HEK293T (cell line): Measurements from ENCODE around the gene SPIB.

Experiments used
- CTCF ChIA-PET: fragments of 350-600 bp; formaldehyde crosslinking; extraction: SDS; loops from one replicate; lab custom pipeline; 2021; ENCODE audit warnings: antibody characterized with exemption, inconsistent platforms; lab: Yijun Ruan, JAX
- POLR2A ChIA-PET: fragments of 350-600 bp; formaldehyde crosslinking; extraction: SDS; loops from one replicate; lab custom pipeline; 2020; ENCODE audit warnings: antibody characterized with exemption, inconsistent platforms; lab: Yijun Ruan, JAX
- DNase-seq: peaks from one replicate; pipeline ENCODE4 v3.0.0; 2012; ENCODE audit warnings: mixed read lengths; ENCODE audit errors: extremely low spot score
- ARNT ChIP-seq: fragments of 450-650 bp; IDR thresholded peaks from 2 replicates; pipeline ENCODE4 v1.6.1; 2017; ENCODE audit warnings: mild to moderate bottlenecking
- BHLHE40 ChIP-seq: fragments of 450-650 bp; IDR thresholded peaks from 2 replicates; pipeline ENCODE4 v1.6.1; 2016; ENCODE audit warnings: mild to moderate bottlenecking, moderate library complexity, borderline replicate concordance
- CTBP1 ChIP-seq: fragments of 450-650 bp; IDR thresholded peaks from 2 replicates; pipeline ENCODE4 v1.6.1; 2016; ENCODE audit warnings: borderline replicate concordance
- ELF4 ChIP-seq: fragments of 450-650 bp; IDR thresholded peaks from 2 replicates; pipeline ENCODE4 v1.6.1; 2017; ENCODE audit warnings: antibody characterized with exemption
- FOXA1 ChIP-seq: fragments of 450-650 bp; IDR thresholded peaks from 2 replicates; pipeline ENCODE4 v1.6.1; 2016; ENCODE audit warnings: mild to moderate bottlenecking
- FOXK2 ChIP-seq: fragments of 450-650 bp; IDR thresholded peaks from 2 replicates; pipeline ENCODE4 v1.6.1; 2016; ENCODE audit warnings: mild to moderate bottlenecking
- FOXM1 ChIP-seq: fragments of 450-650 bp; IDR thresholded peaks from 2 replicates; pipeline ENCODE4 v1.6.1; 2017; ENCODE audit warnings: mild to moderate bottlenecking, borderline replicate concordance
- HDGF ChIP-seq: fragments of 450-650 bp; IDR thresholded peaks from 2 replicates; pipeline ENCODE4 v1.6.1; 2017; ENCODE audit warnings: antibody characterized with exemption, borderline replicate concordance
- L3MBTL2 ChIP-seq: fragments of 450-650 bp; conservative IDR thresholded peaks from 2 replicates; pipeline ENCODE4 v1.6.1; 2016; ENCODE audit warnings: mild to moderate bottlenecking
- LEF1 ChIP-seq: fragments of 450-650 bp; IDR thresholded peaks from 2 replicates; pipeline ENCODE4 v1.6.1; 2017; ENCODE audit warnings: mild to moderate bottlenecking, borderline replicate concordance
- NFRKB ChIP-seq: fragments of 450-650 bp; IDR thresholded peaks from 2 replicates; pipeline ENCODE4 v1.6.1; 2016; ENCODE audit warnings: mild to moderate bottlenecking, moderate library complexity
- PKNOX1 ChIP-seq: fragments of 450-650 bp; IDR thresholded peaks from 2 replicates; pipeline ENCODE4 v1.6.1; 2016
- SP1 ChIP-seq: fragments of 450-650 bp; IDR thresholded peaks from 2 replicates; pipeline ENCODE4 v1.6.1; 2017
- SUZ12 ChIP-seq: fragments of 450-650 bp; IDR thresholded peaks from 2 replicates; pipeline ENCODE4 v1.6.1; 2016; ENCODE audit warnings: mild to moderate bottlenecking
- TARDBP ChIP-seq: fragments of 450-650 bp; IDR thresholded peaks from 2 replicates; pipeline ENCODE4 v1.6.1; 2016
- ZNF384 ChIP-seq: fragments of 450-650 bp; IDR thresholded peaks from 2 replicates; pipeline ENCODE4 v1.6.1; 2016

SPIB gene

GRCh38 chr19:50378169-50378862, 40.4 kb upstream of the SPIB start:
- no peak for TF ChIP-seq SUZ12
- TF ChIP-seq NFRKB: no peak
- TF ChIP-seq PKNOX1: no peak
- TF ChIP-seq CTBP1: no peak
- ChIA-PET CTCF (interaction anchor here (0.7 kb wide), 1 partner anchor 160 kb away, joined by 3 read pairs; no protein-coding TSS in a partner anchor), POLR2A (no interaction called here)
- no peak for DNase-seq

DNA sequence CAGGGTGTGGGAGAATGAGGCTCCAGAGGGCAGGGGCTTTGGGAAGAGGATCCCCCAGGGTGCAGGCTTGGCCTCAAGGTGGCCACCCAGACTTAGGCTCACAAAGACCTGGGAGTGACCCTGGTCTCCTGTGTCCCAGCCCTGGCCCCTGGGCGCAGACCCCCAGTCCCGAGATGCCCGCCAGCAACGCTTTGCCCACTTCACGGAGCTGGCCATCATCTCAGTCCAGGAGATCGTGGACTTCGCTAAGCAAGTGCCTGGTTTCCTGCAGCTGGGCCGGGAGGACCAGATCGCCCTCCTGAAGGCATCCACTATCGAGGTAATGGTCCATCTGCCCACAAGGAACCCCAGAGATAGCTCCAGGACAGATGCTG, 39.9 kb upstream of the SPIB start:
- ChIA-PET POLR2A (no interaction called here), CTCF (no interaction called here)
- TF ChIP-seq TARDBP (no peak), SUZ12 (no peak), LEF1 (no peak), BHLHE40 (no peak), SP1 (no peak), FOXM1 (no peak), NFRKB (no peak), PKNOX1 (no peak), FOXA1 (no peak), ELF4 (no peak), L3MBTL2 (no peak), FOXK2 (no peak)
- DNase-seq: no peak

GRCh38 chr19:50379602-50380001, 39.1 kb upstream of the SPIB start:
- ChIA-PET CTCF (no interaction called here), POLR2A (no interaction called here)
- no peak for TF ChIP-seq CTBP1
- TF ChIP-seq SP1: no peak
- no peak for TF ChIP-seq FOXM1
- TF ChIP-seq HDGF: no peak
- no peak for TF ChIP-seq BHLHE40
- no peak for TF ChIP-seq ELF4
- TF ChIP-seq SUZ12: no peak
- no peak for TF ChIP-seq L3MBTL2
- TF ChIP-seq NFRKB: no peak
- TF ChIP-seq ZNF384: no peak
- TF ChIP-seq ARNT: no peak
- TF ChIP-seq TARDBP: no peak
- TF ChIP-seq FOXA1: no peak
- DNase-seq: no peak

GRCh38 chr19:50380137-50380536, 38.6 kb upstream of the SPIB start:
- CTCF ChIA-PET: no interaction called here
- POLR2A ChIA-PET: no interaction called here
- no peak for DNase-seq
- TF ChIP-seq HDGF: no peak

DNA sequence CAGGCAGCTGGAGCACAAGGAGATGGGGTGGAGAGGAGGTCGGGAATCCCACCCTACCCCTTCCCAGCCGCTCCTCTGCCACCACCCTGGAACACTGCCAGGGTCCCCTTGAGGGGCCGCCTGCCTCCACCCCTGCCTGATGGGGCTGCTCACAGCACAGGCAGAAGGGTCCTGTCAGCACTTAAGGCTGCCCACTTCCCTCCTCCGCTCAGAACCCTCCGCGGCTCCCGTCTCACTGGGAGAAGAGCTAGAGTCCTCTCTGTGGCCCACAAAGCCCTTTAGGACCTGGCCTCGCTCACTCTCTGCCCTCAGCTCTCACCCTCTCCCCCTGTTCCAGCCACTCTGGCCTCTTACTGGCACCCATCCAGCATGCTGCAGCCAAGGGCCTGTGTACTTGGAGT, 38.0 kb upstream of the SPIB start:
- CTCF ChIA-PET: no interaction called here

More for the DNA sequence above, 38.0 kb upstream of the SPIB start:
- no peak for DNase-seq
- TF ChIP-seq PKNOX1 (no peak), BHLHE40 (no peak), FOXM1 (no peak), FOXA1 (no peak), ZNF384 (no peak), NFRKB (no peak), LEF1 (no peak), SP1 (no peak), FOXK2 (no peak), TARDBP (no peak), L3MBTL2 (no peak), ELF4 (no peak), SUZ12 (no peak), CTBP1 (no peak), ARNT (no peak), HDGF (no peak)
- POLR2A ChIA-PET: no interaction called here
